Hepatocyte (in vitro differentiated cells): ENCODE measurements around the gene AKNAD1. TPM values are rescaled to one million over a fixed set of nuclear protein-coding genes. Genes with fewer than 3 reads are reported as not detected.

Source experiments
- DNase-seq: peaks from one replicate; pipeline ENCODE4 v3.0.0-alpha.2; 2016; ENCODE audit warnings: low spot score
- H2AFZ ChIP-seq: fragments of 200-600 bp; sonication (generic); 2 replicates; pipeline ENCODE4 v1.6.0; 2016; ENCODE audit warnings: antibody characterized with exemption, mild to moderate bottlenecking
- H3K27ac ChIP-seq: fragments of 200-600 bp; sonication (generic); 2 replicates; pipeline ENCODE4 v1.5.1; 2016; ENCODE audit warnings: mild to moderate bottlenecking
- H3K27me3 ChIP-seq: fragments of 200-600 bp; sonication (generic); 2 replicates; pipeline ENCODE4 v1.6.1; 2016
- H3K36me3 ChIP-seq: fragments of 200-600 bp; sonication (generic); replicated peaks from 2 replicates; pipeline ENCODE4 v1.5.1; 2016; ENCODE audit warnings: low read depth; ENCODE audit not compliant: insufficient read depth
- H3K4me1 ChIP-seq: fragments of 200-600 bp; sonication (generic); 2 replicates; pipeline ENCODE4 v1.5.1; 2016; ENCODE audit warnings: mild to moderate bottlenecking, moderate library complexity; ENCODE audit not compliant: insufficient read depth
- H3K4me2 ChIP-seq: fragments of 200-600 bp; sonication (generic); 2 replicates; pipeline ENCODE4 v1.6.0; 2016
- H3K4me3 ChIP-seq: fragments of 200-600 bp; sonication (generic); 2 replicates; pipeline ENCODE4 v1.5.1; 2016; ENCODE audit warnings: mild to moderate bottlenecking
- H3K79me2 ChIP-seq: fragments of 200-600 bp; sonication (generic); 2 replicates; pipeline ENCODE4 v1.6.0; 2017; ENCODE audit warnings: mild to moderate bottlenecking
- H3K9me2 ChIP-seq: fragments of 200-600 bp; sonication (generic); replicated peaks from 2 replicates; pipeline ENCODE4 v1.6.0; 2017; ENCODE audit warnings: mild to moderate bottlenecking; ENCODE audit not compliant: insufficient read depth
- H3K9me3 ChIP-seq: fragments of 200-600 bp; sonication (generic); 2 replicates; pipeline ENCODE4 v1.5.1; 2016; ENCODE audit warnings: low read depth, mild to moderate bottlenecking
- H4K20me1 ChIP-seq: fragments of 200-600 bp; sonication (generic); 2 replicates; pipeline ENCODE4 v1.6.0; 2016; ENCODE audit warnings: mild to moderate bottlenecking; ENCODE audit not compliant: insufficient read depth, poor library complexity, severe bottlenecking
- EZH2 ChIP-seq: fragments of 200-600 bp; sonication (generic); IDR thresholded peaks from 2 replicates; pipeline ENCODE4 v1.6.1; 2016; ENCODE audit warnings: antibody characterized with exemption, mild to moderate bottlenecking, borderline replicate concordance
- EZH2phosphoT487 ChIP-seq: fragments of 200-600 bp; sonication (generic); IDR thresholded peaks from one replicate; pipeline ENCODE4 v1.6.1; 2018; ENCODE audit warnings: antibody characterized with exemption, mild to moderate bottlenecking, low read depth, moderate library complexity; ENCODE audit not compliant: unreplicated experiment, severe bottlenecking
- WGBS: methylation state at CpG from one replicate; pipeline ENCODE4 v1.1.6; 2016; ENCODE audit warnings: low lambda C conversion rate; ENCODE audit errors: missing lambda C conversion rate; 5-methylcytosine and 5-hydroxymethylcytosine counted together
- polyA plus RNA-seq: library from polyadenylated mRNA; unstranded; fragments of >200 nt; fragmentation: Nextera tagmentation; extraction: Ambion mirVana; gene quantifications from 2 replicates; pipeline ENCODE4 v1.2.1, GENCODE V29; 2016
- total RNA-seq: library from RNA; depleted of rRNA; stranded (reverse); fragments of >200 nt; gene quantifications from 2 replicates; pipeline ENCODE4 v1.2.3, GENCODE V29; 2014
- TF ChIP-seq, protein P1 (sequence below): fragments of 200-600 bp; sonication (generic); IDR thresholded peaks from 2 replicates; pipeline ENCODE4 v1.5.1; 2016; ENCODE audit warnings: antibody characterized with exemption, mild to moderate bottlenecking; ENCODE audit not compliant: poor library complexity

AKNAD1 gene
- total and polyA plus RNA-seq, 2 experiments from 2014 or later: 0.80 TPM; not detected in 1

GRCh38 chr1:108862017-108862610, 5.2 kb upstream of the AKNAD1 start:
- no peaks in the 10 kb centered on the region for H3K4me1 ChIP-seq
- H3K79me2 ChIP-seq: no peaks in the 10 kb centered on the region
- no peaks in the 10 kb centered on the region for H3K36me3 ChIP-seq
- no peak overlapping the region for H3K27ac ChIP-seq
- TF ChIP-seq EZH2phosphoT487 (no peak), EZH2 (no peak)
- TF ChIP-seq, protein P1, sequence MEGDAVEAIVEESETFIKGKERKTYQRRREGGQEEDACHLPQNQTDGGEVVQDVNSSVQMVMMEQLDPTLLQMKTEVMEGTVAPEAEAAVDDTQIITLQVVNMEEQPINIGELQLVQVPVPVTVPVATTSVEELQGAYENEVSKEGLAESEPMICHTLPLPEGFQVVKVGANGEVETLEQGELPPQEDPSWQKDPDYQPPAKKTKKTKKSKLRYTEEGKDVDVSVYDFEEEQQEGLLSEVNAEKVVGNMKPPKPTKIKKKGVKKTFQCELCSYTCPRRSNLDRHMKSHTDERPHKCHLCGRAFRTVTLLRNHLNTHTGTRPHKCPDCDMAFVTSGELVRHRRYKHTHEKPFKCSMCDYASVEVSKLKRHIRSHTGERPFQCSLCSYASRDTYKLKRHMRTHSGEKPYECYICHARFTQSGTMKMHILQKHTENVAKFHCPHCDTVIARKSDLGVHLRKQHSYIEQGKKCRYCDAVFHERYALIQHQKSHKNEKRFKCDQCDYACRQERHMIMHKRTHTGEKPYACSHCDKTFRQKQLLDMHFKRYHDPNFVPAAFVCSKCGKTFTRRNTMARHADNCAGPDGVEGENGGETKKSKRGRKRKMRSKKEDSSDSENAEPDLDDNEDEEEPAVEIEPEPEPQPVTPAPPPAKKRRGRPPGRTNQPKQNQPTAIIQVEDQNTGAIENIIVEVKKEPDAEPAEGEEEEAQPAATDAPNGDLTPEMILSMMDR: no peak
- H2AFZ ChIP-seq: no peak overlapping the region
- no peak overlapping the region for H3K4me3 ChIP-seq
- 67% methylated on average over 7 of the region's 7 CpGs for WGBS
- DNase-seq: no peak
- H3K9me3 ChIP-seq: no peaks in the 10 kb centered on the region
- H4K20me1 ChIP-seq: no peaks in the 10 kb centered on the region
- no peaks in the 10 kb centered on the region for H3K9me2 ChIP-seq
- peaks cover 4% of the 10 kb centered on the region for H3K27me3 ChIP-seq
- no peak overlapping the region for H3K4me2 ChIP-seq

DNA sequence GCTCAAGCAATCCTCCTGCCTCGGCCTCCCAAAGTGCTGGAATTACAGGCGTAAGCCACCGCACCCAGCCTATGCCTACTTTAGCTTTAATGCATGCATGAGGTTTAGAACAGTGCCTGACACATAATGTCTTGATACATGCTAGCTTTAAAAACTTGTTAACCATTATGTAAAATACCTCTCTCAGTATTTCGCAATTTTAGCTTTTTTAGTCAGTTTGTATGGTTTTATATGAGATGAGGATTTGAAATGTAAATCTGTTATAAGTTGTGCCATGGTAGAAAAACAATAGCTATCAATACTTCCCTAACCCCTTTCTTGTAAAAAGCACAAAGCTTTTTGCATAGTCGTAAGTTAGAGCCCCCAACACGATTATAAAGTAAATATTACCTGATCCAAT, 4.7 kb upstream of the AKNAD1 start:
- Histone ChIP-seq H4K20me1 (no peaks in the 10 kb centered on the region), H3K4me1 (no peaks in the 10 kb centered on the region), H3K4me3 (no peak overlapping the region), H3K4me2 (no peak overlapping the region), H3K9me3 (no peaks in the 10 kb centered on the region), H2AFZ (no peak overlapping the region), H3K9me2 (no peaks in the 10 kb centered on the region), H3K27me3 (peaks cover 4% of the 10 kb centered on the region), H3K36me3 (no peaks in the 10 kb centered on the region), H3K27ac (no peak overlapping the region), H3K79me2 (no peaks in the 10 kb centered on the region)
- no peak for DNase-seq
- WGBS: 81% methylated on average over 6 of the region's 6 CpGs
- TF ChIP-seq, protein P1: no peak

- no peaks in the 10 kb centered on the region for H3K9me2 ChIP-seq
- TF ChIP-seq EZH2phosphoT487 (no peak), EZH2 (no peak)
- TF ChIP-seq, protein P1: no peak
- H3K4me1 ChIP-seq: no peaks in the 10 kb centered on the region
- DNase-seq: no peak
- H3K79me2 ChIP-seq: no peaks in the 10 kb centered on the region
- no peaks in the 10 kb centered on the region for H3K36me3 ChIP-seq
- no peak overlapping the region for H2AFZ ChIP-seq
- peaks cover 4% of the 10 kb centered on the region for H3K27me3 ChIP-seq
- H3K4me2 ChIP-seq: no peak overlapping the region
- H4K20me1 ChIP-seq: no peaks in the 10 kb centered on the region
- H3K4me3 ChIP-seq: no peak overlapping the region
- WGBS: 89% methylated on average over 9 of the region's 9 CpGs
- no peaks in the 10 kb centered on the region for H3K9me3 ChIP-seq
- H3K27ac ChIP-seq: no peak overlapping the region
Measured at GRCh38 chr1:108860190-108860907, 3.5 kb upstream of the AKNAD1 start.
